ENCODE measurements around the gene MAPK10.

MAPK10 gene

GRCh38 chr4:86286726-86287125 is 73.1 kb downstream of the MAPK10 start:
- H3K4me1 ChIP-seq (ENCODE audit: control insufficient read depth in 1 of 2, insufficient read depth in 2 of 2, low read length in 2 of 2): no peaks in the 10 kb centered on the region
- H3K27ac ChIP-seq (ENCODE audit: low read depth, low read length): no peak overlapping the region
- H3K27me3 ChIP-seq (ENCODE audit: control insufficient read depth in 1 of 2, insufficient read depth in 2 of 2, low read length in 2 of 2): no peaks in the 10 kb centered on the region
- H3K9ac ChIP-seq (ENCODE audit: low read depth in 1 of 2, low read length in 2 of 2): no peak overlapping the region
- H3K36me3 ChIP-seq (ENCODE audit: control insufficient read depth in 1 of 2, insufficient read depth in 2 of 2, low read length in 2 of 2): no peaks in the 10 kb centered on the region
- H3K9me3 ChIP-seq (ENCODE audit: control insufficient read depth in 1 of 2, low read length in 2 of 2): no peaks in the 10 kb centered on the region
- no peak overlapping the region for H3K4me3 ChIP-seq (ENCODE audit: low read depth in 1 of 2, low read length in 2 of 2)

- Histone ChIP-seq H3K27me3 (ENCODE audit: control insufficient read depth in 1 of 2, insufficient read depth in 2 of 2, low read length in 2 of 2) (no peaks in the 10 kb centered on the region), H3K36me3 (ENCODE audit: control insufficient read depth in 1 of 2, insufficient read depth in 2 of 2, low read length in 2 of 2) (no peaks in the 10 kb centered on the region), H3K9me3 (ENCODE audit: control insufficient read depth in 1 of 2, low read length in 2 of 2) (no peaks in the 10 kb centered on the region), H3K4me3 (ENCODE audit: low read depth in 1 of 2, low read length in 2 of 2) (no peak overlapping the region), H3K4me1 (ENCODE audit: control insufficient read depth in 1 of 2, insufficient read depth in 2 of 2, low read length in 2 of 2) (no peaks in the 10 kb centered on the region), H3K9ac (ENCODE audit: low read depth in 1 of 2, low read length in 2 of 2) (no peak overlapping the region), H3K27ac (ENCODE audit: low read depth, low read length) (no peak overlapping the region)
Measured at GRCh38 chr4:86283371-86283770, 76.5 kb downstream of the MAPK10 start.

DNA sequence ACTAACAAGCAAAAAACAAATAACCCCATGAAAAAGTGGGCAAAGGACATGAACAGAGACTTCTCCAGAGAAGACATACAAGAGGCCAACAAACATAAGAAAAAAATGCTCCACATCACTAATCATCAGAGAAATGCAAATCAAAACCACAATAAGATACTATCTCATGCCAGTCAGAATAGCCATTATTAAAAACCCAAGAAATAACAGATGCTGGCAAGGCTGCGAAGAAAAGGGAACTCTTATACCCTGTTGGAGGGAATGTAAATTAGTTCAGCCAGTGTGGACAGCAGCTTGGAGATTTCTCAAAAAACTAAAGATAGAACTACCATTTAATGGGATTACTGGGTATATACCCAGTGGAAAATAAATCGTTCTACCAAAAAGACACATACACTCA is 79.6 kb downstream of the MAPK10 start:
- Histone ChIP-seq H3K4me1 (ENCODE audit: control insufficient read depth in 1 of 2, insufficient read depth in 2 of 2, low read length in 2 of 2) (no peaks in the 10 kb centered on the region), H3K27me3 (ENCODE audit: control insufficient read depth in 1 of 2, insufficient read depth in 2 of 2, low read length in 2 of 2) (no peaks in the 10 kb centered on the region), H3K9ac (ENCODE audit: low read depth in 1 of 2, low read length in 2 of 2) (no peak overlapping the region), H3K27ac (ENCODE audit: low read depth, low read length) (no peak overlapping the region), H3K36me3 (ENCODE audit: control insufficient read depth in 1 of 2, insufficient read depth in 2 of 2, low read length in 2 of 2) (no peaks in the 10 kb centered on the region), H3K9me3 (ENCODE audit: control insufficient read depth in 1 of 2, low read length in 2 of 2) (no peaks in the 10 kb centered on the region), H3K4me3 (ENCODE audit: low read depth in 1 of 2, low read length in 2 of 2) (no peak overlapping the region)

DNA sequence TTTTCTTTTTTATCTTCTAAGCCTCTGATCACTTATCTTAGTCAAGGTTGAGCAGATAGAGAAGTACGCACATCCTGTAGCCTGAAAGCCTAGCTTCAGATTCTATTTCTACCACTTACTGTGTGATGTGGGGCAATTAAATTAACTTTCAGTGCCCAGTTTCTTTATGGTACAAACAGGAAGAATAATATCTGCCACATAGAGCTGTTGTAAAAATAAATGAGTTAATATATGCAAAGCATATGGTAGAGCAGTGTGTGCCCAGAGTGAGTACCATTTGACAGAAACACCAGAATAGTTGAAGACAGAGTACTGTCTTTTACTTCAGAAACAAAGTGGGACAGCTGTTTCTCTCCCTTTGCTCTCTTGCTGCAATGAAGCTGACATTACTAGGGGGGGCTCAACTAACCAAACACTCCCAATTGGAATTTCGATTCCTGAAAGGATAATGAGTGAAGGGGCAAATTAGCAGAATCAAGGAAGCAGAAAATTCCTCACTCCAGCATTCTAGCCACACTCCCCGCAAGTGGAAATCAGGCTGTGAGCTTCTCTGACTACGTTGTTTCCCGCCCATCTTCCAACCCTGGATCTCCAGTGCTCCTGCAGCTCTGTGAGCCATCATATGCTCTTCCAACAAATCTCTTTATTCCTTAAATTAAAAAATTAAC is 80.4 kb downstream of the MAPK10 start:
- Histone ChIP-seq H3K4me3 (ENCODE audit: low read depth in 1 of 2, low read length in 2 of 2) (no peak overlapping the region), H3K4me1 (ENCODE audit: control insufficient read depth in 1 of 2, insufficient read depth in 2 of 2, low read length in 2 of 2) (no peaks in the 10 kb centered on the region), H3K27me3 (ENCODE audit: control insufficient read depth in 1 of 2, insufficient read depth in 2 of 2, low read length in 2 of 2) (no peaks in the 10 kb centered on the region), H3K27ac (ENCODE audit: low read depth, low read length) (no peak overlapping the region), H3K9me3 (ENCODE audit: control insufficient read depth in 1 of 2, low read length in 2 of 2) (no peaks in the 10 kb centered on the region), H3K9ac (ENCODE audit: low read depth in 1 of 2, low read length in 2 of 2) (no peak overlapping the region), H3K36me3 (ENCODE audit: control insufficient read depth in 1 of 2, insufficient read depth in 2 of 2, low read length in 2 of 2) (no peaks in the 10 kb centered on the region)

DNA sequence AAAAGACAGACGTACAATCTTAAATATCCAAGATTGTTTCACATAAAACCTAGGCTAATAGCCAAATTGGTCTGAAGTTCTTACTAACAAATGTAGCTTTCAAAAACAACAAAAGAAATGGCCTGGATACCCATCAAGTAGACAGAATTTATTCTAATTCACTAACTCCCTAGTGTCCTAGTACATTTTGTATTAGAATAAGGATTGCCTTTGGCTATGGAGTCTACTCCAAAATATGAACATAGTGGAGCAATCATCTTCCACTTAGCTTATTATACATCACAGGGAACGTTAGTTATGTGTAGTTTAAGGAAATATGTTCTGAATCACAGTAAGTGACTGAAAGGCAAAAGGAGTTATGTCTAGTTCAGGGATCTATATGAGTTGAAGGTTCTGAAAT is 81.7 kb downstream of the MAPK10 start:
- Histone ChIP-seq H3K27me3 (ENCODE audit: control insufficient read depth in 1 of 2, insufficient read depth in 2 of 2, low read length in 2 of 2) (no peaks in the 10 kb centered on the region), H3K4me3 (ENCODE audit: low read depth in 1 of 2, low read length in 2 of 2) (no peak overlapping the region), H3K9ac (ENCODE audit: low read depth in 1 of 2, low read length in 2 of 2) (no peak overlapping the region), H3K4me1 (ENCODE audit: control insufficient read depth in 1 of 2, insufficient read depth in 2 of 2, low read length in 2 of 2) (no peaks in the 10 kb centered on the region), H3K36me3 (ENCODE audit: control insufficient read depth in 1 of 2, insufficient read depth in 2 of 2, low read length in 2 of 2) (no peaks in the 10 kb centered on the region), H3K9me3 (ENCODE audit: control insufficient read depth in 1 of 2, low read length in 2 of 2) (no peaks in the 10 kb centered on the region), H3K27ac (ENCODE audit: low read depth, low read length) (no peak overlapping the region)

DNA sequence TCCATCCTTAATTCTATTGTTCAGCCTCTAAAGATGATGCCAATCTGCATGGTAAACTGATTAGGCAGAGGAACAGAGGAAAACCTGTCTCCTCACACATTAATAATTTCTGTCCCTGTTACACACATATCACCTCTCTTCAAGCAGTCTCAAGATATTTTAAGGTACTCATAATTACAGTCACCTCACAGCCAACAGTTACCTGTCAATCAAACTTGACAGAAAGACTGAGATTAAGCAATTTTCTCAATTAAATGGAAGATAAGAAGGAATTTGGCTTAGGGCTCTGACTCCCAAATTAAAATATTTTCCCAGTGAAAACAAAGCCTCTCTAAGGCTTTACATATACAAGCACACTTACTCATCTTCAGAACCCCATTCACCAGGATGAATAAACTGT is 85.2 kb downstream of the MAPK10 start:
- Histone ChIP-seq H3K4me3 (ENCODE audit: low read depth in 1 of 2, low read length in 2 of 2) (no peak overlapping the region), H3K36me3 (ENCODE audit: control insufficient read depth in 1 of 2, insufficient read depth in 2 of 2, low read length in 2 of 2) (no peaks in the 10 kb centered on the region), H3K27me3 (ENCODE audit: control insufficient read depth in 1 of 2, insufficient read depth in 2 of 2, low read length in 2 of 2) (no peaks in the 10 kb centered on the region), H3K9ac (ENCODE audit: low read depth in 1 of 2, low read length in 2 of 2) (no peak overlapping the region), H3K27ac (ENCODE audit: low read depth, low read length) (no peak overlapping the region), H3K9me3 (ENCODE audit: control insufficient read depth in 1 of 2, low read length in 2 of 2) (no peaks in the 10 kb centered on the region), H3K4me1 (ENCODE audit: control insufficient read depth in 1 of 2, insufficient read depth in 2 of 2, low read length in 2 of 2) (no peaks in the 10 kb centered on the region)

DNA sequence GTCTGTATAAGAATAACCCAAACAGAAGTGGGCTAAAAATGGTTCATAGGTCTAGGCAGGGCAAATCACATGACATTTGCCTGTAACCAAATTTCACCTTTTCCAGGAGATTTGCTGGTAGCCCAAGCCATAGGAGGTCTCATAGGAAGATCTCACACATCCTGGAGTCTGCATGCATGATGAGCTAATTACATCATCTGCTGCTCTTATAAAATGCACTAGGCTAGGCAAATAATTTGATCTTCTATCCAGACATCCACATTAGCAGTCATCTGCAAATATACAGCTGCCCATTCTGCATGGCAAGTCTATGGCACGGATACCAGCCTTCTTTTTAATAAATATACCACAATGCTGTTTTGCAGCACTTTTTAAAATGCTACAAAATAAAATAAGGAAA is 87.2 kb downstream of the MAPK10 start:
- no peak overlapping the region for H3K27ac ChIP-seq (ENCODE audit: low read depth, low read length)
- no peak overlapping the region for H3K9ac ChIP-seq (ENCODE audit: low read depth in 1 of 2, low read length in 2 of 2)
- no peaks in the 10 kb centered on the region for H3K36me3 ChIP-seq (ENCODE audit: control insufficient read depth in 1 of 2, insufficient read depth in 2 of 2, low read length in 2 of 2)
- H3K4me3 ChIP-seq (ENCODE audit: low read depth in 1 of 2, low read length in 2 of 2): no peak overlapping the region
- H3K27me3 ChIP-seq (ENCODE audit: control insufficient read depth in 1 of 2, insufficient read depth in 2 of 2, low read length in 2 of 2): no peaks in the 10 kb centered on the region
- no peaks in the 10 kb centered on the region for H3K9me3 ChIP-seq (ENCODE audit: control insufficient read depth in 1 of 2, low read length in 2 of 2)
- no peaks in the 10 kb centered on the region for H3K4me1 ChIP-seq (ENCODE audit: control insufficient read depth in 1 of 2, insufficient read depth in 2 of 2, low read length in 2 of 2)

GRCh38 chr4:86271057-86271456 is 88.8 kb downstream of the MAPK10 start:
- no peaks in the 10 kb centered on the region for H3K36me3 ChIP-seq (ENCODE audit: control insufficient read depth in 1 of 2, insufficient read depth in 2 of 2, low read length in 2 of 2)
- H3K4me3 ChIP-seq (ENCODE audit: low read depth in 1 of 2, low read length in 2 of 2): no peak overlapping the region

DNA sequence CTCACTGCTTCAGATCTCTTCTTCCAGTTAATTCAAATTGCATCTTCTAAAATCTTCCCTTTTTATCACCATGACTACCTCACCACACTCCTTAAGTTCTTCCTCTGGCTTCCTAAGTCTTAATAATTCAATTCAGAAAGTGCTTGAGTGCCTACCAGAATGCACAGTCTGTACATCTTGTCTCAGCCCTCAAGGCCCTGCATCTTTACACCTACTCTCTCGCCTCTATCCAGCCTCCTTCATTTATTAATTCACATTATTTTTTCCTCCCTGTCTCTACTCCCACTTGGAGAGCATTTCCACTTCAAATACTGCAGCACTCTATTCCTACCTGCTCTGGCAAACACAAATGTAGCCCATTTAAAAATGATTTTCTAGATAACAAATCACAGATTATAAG is 90.5 kb downstream of the MAPK10 start:
- Histone ChIP-seq H3K9ac (ENCODE audit: low read depth in 1 of 2, low read length in 2 of 2) (no peak overlapping the region), H3K4me3 (ENCODE audit: low read depth in 1 of 2, low read length in 2 of 2) (no peak overlapping the region), H3K9me3 (ENCODE audit: control insufficient read depth in 1 of 2, low read length in 2 of 2) (no peaks in the 10 kb centered on the region), H3K27ac (ENCODE audit: low read depth, low read length) (no peak overlapping the region), H3K36me3 (ENCODE audit: control insufficient read depth in 1 of 2, insufficient read depth in 2 of 2, low read length in 2 of 2) (no peaks in the 10 kb centered on the region), H3K27me3 (ENCODE audit: control insufficient read depth in 1 of 2, insufficient read depth in 2 of 2, low read length in 2 of 2) (no peaks in the 10 kb centered on the region), H3K4me1 (ENCODE audit: control insufficient read depth in 1 of 2, insufficient read depth in 2 of 2, low read length in 2 of 2) (no peaks in the 10 kb centered on the region)

More at GRCh38 chr4:86271057-86271456, 88.8 kb downstream of the MAPK10 start:
- Histone ChIP-seq H3K27me3 (ENCODE audit: control insufficient read depth in 1 of 2, insufficient read depth in 2 of 2, low read length in 2 of 2) (no peaks in the 10 kb centered on the region), H3K9ac (ENCODE audit: low read depth in 1 of 2, low read length in 2 of 2) (no peak overlapping the region), H3K9me3 (ENCODE audit: control insufficient read depth in 1 of 2, low read length in 2 of 2) (no peaks in the 10 kb centered on the region), H3K27ac (ENCODE audit: low read depth, low read length) (no peak overlapping the region), H3K4me1 (ENCODE audit: control insufficient read depth in 1 of 2, insufficient read depth in 2 of 2, low read length in 2 of 2) (no peaks in the 10 kb centered on the region)

DNA sequence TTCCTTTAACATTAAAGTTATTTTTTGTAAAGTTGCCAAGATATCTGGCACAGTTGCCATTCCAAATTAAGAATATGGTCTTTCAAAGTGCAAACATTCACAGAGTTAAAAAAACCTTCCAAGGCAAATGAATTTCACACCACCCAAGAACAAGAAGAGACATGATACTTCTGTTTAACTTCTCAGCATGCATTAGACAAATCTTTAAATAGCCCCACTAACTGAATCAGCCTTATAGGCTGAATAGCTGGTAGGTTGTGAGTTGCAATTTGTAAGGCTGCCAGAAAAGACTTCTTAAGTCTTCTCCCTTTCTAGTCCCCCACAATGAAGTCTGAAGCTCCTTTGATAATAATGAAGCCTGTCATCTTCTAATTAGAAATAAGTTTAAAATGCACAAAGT is 95.6 kb downstream of the MAPK10 start:
- Histone ChIP-seq H3K4me3 (ENCODE audit: low read depth in 1 of 2, low read length in 2 of 2) (no peak overlapping the region), H3K9ac (ENCODE audit: low read depth in 1 of 2, low read length in 2 of 2) (no peak overlapping the region), H3K27me3 (ENCODE audit: control insufficient read depth in 1 of 2, insufficient read depth in 2 of 2, low read length in 2 of 2) (no peaks in the 10 kb centered on the region), H3K4me1 (ENCODE audit: control insufficient read depth in 1 of 2, insufficient read depth in 2 of 2, low read length in 2 of 2) (no peaks in the 10 kb centered on the region), H3K9me3 (ENCODE audit: control insufficient read depth in 1 of 2, low read length in 2 of 2) (no peaks in the 10 kb centered on the region), H3K27ac (ENCODE audit: low read depth, low read length) (no peak overlapping the region), H3K36me3 (ENCODE audit: control insufficient read depth in 1 of 2, insufficient read depth in 2 of 2, low read length in 2 of 2) (no peaks in the 10 kb centered on the region)

- Histone ChIP-seq H3K27ac (ENCODE audit: low read depth, low read length) (no peak overlapping the region), H3K9ac (ENCODE audit: low read depth in 1 of 2, low read length in 2 of 2) (no peak overlapping the region), H3K4me1 (ENCODE audit: control insufficient read depth in 1 of 2, insufficient read depth in 2 of 2, low read length in 2 of 2) (no peaks in the 10 kb centered on the region), H3K36me3 (ENCODE audit: control insufficient read depth in 1 of 2, insufficient read depth in 2 of 2, low read length in 2 of 2) (no peaks in the 10 kb centered on the region), H3K4me3 (ENCODE audit: low read depth in 1 of 2, low read length in 2 of 2) (no peak overlapping the region), H3K9me3 (ENCODE audit: control insufficient read depth in 1 of 2, low read length in 2 of 2) (no peaks in the 10 kb centered on the region), H3K27me3 (ENCODE audit: control insufficient read depth in 1 of 2, insufficient read depth in 2 of 2, low read length in 2 of 2) (no peaks in the 10 kb centered on the region)
Measured at GRCh38 chr4:86261636-86262035, 98.2 kb downstream of the MAPK10 start.
